H4 (cell line): ENCODE results near the gene BICDL1. TPM values are rescaled to one million over a fixed set of nuclear protein-coding genes. Genes with fewer than 3 reads are reported as not detected.
"Not testable (repeated sequence)": the region's sequence is repeated elsewhere in the genome, so short reads cannot be mapped to it uniquely, and the experiment has no call there.

Experiments used
- DNase-seq: peaks from one replicate; pipeline ENCODE4 v3.0.0-alpha.2; 2015; ENCODE audit warnings: low spot score
- total RNA-seq: library from RNA; depleted of rRNA; stranded (reverse); fragments of >200 nt; shearing (Covaris generic); gene quantifications from 2 replicates; pipeline ENCODE4 v1.2.3, GENCODE V29; 2014

Gene BICDL1
- total RNA-seq, 1 experiment from 2014 or later = 1.4 TPM

DNA sequence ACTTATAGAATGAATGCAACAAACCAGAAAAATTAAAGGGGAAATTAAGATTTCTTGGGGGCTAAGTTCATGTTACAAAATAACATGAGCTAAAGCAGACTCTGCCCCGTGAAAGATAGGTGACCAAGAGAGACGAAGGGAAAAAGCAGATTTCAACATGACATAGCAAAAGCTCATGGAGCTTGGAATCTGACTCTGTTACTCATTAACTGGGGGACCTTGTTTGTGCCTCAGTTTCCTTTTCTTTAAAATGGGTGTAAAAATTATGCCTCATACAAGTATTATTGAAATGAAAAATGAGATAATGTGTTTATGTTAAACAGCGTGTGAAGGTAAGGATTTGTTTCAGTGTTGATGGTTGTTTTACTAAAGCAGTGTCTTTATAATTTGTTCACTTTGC, 11.5 kb downstream of the BICDL1 start:
- DNase-seq = no peak

DNA sequence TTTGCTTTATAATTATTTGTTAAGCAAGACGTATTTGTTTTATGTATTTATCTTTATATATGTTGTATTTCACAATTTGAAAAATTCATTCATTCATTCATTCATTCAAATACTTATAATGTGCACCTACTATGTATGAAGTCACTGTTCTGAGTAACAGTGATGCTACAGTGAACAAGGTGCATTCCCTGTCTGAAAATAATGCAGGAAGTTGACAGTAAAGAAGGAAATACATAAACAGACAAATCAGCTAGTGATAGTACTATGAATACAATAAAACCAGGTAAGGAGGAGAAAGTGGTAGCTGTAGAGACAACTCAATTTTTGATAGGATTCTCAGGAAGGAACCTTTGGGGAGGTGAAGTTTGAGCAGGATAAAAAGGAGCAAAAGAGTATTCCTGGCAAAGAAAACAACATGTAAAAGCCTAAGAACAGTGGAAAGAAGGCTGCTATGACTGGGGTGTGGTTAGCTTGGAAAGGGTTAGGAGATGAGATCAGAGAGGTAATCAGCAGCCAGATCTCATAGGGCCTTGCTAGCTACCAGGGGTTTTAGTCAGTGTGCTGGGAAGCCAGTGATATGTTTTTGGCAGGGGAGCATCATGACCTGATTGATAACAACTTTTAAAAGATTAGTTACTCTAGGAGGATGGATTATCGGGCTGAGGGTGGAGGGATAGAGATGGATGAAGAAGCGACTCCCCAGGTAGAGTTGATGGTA, 17.4 kb downstream of the BICDL1 start:
- no peak for DNase-seq

GRCh38 chr12:120007272-120007671, 18.2 kb downstream of the BICDL1 start:
- no peak for DNase-seq

DNA sequence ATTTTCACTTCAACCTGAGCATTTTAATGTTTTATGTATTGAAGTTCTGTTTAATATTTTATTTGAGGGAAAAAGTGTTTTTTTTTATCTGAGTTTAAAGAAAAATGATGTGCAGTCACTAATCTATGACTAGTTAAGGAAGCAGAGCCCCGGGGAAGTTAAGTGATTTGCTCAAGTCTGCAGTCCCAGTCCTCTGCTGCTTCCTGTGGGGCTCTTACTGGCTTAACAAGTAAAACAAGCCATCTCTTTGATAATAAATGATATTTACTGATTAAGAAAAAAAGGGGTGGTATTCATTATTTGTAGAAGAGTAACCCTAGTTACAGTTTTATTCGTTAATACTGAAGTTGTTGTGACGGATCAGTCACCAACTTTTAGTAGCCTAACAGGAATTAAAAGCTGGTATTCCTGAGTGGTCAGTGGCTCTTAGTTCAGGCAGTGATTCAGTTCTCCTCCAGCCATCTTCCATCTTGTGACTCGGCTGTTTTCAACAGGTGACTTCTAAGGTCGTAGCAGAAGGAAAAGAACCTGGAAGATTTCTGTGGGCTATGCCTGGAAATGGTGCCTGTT, 21.7 kb downstream of the BICDL1 start:
- DNase-seq = no peak

GRCh38 chr12:120012067-120012621, 23.1 kb downstream of the BICDL1 start:
- DNase-seq = peak; percentile 25

DNA sequence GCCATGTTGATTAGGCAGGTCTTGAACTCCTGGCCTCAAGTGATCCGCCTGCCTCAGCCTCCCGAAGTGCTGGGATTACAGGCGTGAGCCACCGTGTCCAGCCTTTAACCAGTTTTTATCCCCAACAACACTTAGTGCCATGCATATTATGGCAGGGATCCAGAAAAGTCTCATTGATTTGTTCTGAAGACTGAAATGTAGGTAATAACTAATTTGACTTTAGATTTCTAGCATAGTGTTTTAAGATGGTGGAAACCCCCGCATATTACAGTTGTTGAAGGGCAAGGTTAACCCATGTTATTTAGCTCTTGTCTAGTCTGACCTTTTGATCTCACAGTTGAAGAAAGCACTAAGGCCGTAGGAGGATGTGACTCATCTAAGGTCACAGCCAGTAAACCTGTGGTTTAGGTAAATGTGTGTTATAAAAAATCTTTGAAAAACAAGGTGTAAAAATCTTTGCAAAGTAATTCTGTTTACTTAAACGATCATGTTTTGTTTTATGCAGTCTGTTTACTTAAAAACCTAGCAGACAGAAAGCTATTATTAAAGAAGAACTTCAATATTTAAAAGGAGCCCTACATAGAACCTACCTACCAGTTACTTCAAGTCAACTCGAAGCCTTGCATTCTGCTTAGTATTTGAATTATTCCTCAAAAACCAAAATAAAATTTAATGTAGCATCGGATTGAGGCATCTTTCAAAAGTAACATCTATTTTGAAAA, 24.8 kb downstream of the BICDL1 start:
- no peak for DNase-seq

DNA sequence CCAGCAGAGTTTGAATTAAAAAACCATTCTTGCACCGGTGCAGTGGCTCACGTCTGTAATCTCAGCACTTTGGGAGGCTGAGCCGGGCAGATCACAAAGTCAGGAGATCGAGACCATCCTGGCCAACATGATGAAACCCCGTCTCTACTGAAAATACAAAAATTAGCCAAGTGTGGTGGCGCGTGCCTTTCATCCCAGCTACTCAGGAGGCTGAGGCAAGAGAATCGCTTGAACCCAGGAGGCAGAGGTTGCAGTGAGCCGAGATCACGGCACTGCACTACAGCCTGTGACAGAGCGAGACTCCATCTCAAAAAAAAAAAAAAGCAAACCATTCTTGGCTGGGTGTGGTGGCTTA, 25.3 kb downstream of the BICDL1 start:
- not testable (repeated sequence) for DNase-seq

DNA sequence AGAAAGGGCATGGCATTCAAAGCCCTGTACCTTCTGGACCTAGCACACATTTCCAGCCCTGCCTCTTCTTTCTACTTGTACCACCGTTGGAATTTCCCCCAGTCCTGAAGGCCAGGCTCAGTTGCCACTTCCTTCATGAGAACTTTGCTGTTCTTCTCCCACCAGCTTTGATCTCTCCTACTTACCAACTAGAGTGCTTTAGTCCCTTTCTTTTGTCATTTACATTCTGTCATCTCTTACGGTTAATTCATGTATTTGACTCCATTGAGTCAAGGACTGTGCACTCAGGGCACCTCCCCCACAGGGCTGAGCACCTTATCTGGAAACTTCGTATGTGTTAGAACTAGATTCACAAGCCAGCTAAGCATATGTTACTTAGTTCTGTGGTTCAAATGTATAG, 26.3 kb downstream of the BICDL1 start:
- no peak for DNase-seq

- DNase-seq = not testable (repeated sequence)
Measured at GRCh38 chr12:120016199-120016598, 27.2 kb downstream of the BICDL1 start.

- no peak for DNase-seq
Measured at GRCh38 chr12:120019197-120019596, 30.2 kb downstream of the BICDL1 start.

GRCh38 chr12:120019938-120020337, 30.9 kb downstream of the BICDL1 start:
- no peak for DNase-seq

DNA sequence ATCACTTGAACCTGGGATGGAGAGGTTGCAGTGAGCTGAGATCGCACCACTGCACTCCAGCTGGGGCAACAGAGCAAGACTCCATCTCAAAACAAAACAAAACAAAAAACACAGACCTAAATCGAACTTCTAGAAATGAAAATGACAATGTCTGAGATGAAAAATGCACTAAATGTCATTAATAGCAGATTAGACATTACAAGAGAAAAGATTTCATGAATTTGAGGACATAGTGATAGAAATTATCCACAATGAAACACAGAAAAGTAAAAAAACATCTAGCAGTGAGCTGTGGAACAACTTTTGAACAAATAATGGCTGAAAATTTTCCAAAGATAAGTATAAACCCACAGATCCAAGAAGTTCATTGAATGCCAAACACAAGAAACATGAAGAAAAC, 35.2 kb downstream of the BICDL1 start:
- no peak for DNase-seq

GRCh38 chr12:120025640-120026039, 36.6 kb downstream of the BICDL1 start:
- DNase-seq = no peak

- DNase-seq = no peak
Measured at GRCh38 chr12:120032242-120032641, 43.2 kb downstream of the BICDL1 start.

DNA sequence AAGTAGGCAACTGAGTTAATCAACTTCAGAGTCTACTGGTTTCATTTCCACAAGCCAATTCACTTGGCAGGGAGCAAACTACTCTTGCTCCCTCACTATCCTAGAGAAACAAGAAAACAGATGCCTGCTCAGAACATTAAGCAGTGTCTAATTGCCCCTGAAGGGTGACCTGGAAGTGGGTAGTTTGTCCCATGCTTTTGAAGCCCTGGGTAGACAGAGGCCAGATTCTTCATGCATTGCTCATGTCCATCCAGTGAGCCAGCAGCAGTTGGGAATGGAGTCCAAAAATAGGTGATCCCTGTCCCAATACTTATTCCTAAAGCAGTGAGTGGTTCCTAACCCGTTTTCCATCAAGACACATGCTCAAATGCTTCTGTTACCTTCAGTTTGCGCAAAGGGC, 48.8 kb downstream of the BICDL1 start:
- DNase-seq = no peak

DNA sequence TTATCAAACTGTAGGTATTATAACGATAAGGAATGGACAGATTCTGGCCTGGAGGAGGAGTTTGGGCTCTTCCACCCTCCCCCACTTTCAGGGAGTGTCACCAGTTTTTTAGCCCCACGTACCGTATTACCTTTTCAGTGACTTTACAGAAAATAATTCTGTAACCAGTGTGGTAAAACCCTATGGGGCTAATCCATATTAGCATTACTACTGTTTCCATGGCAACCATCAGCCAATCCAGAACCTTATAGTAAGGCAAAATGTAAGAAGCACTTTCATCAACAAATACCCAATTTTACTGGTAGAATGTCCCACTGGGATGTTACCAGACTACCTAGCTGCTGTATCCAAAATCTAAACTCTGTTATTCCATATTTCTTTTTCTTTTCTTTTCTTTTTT, 50.7 kb downstream of the BICDL1 start:
- DNase-seq = no peak

GRCh38 chr12:120041386-120042231, 52.6 kb downstream of the BICDL1 start:
- DNase-seq = no peak

GRCh38 chr12:120045367-120045766, 56.3 kb downstream of the BICDL1 start:
- not testable (repeated sequence) for DNase-seq

GRCh38 chr12:120047072-120047471, 58.0 kb downstream of the BICDL1 start:
- no peak for DNase-seq

DNA sequence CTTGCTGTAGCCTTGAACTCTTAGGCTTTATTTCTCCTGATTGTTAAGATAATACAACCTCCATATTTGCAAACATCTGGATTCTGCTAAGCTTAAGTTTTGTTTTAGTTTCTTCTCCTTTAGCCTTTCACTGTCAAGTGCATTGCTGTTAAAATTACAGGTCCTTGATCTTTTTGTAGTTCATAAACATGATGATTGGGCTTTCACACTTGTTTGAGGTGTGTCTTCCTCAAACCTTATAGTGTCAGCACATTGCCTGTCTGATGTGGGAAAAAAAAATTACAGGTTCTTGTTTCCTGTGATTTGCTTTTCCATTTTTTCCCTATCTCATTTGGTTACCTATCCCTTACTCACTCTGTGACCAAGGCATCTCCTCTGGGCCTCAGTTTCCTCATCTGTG, 59.2 kb downstream of the BICDL1 start:
- DNase-seq = no peak

DNA sequence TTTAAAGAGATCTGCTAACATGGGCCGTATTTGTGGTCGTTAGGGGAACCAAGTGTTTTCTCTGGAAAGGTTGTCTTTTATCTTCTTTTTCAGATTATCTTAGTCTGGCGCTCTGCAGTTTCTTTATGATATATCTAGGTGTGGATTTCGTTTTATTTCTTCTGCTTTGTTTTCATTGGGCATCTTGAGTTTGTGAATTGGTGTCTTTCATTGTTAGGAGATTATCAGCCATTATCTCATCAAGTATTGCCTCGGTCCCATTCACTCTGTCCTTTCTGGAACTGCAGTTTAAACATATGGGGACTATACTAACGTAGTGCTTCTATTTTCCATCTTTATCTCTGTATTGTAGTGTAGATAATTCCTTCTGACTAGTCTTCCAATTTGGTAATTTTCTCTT, 60.4 kb downstream of the BICDL1 start:
- DNase-seq = no peak

DNA sequence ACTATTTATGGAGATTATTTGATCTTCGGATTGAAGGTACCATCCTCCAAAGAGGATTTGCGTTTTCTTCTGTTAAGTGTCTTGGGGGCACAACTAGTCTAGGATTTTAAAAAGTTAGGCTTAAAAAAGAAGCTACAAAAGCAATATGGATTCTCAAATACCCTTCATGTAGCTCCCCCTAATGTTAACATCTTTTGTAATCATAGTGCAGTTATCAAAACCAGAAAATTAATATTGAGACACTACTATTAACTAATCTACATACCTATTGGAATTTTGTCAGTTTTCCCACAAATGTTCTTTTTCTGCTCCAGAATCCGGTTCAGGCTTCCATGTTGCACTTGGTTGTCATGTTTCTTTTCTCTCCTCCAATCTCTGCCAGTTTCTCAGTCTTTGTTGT, 62.5 kb downstream of the BICDL1 start:
- DNase-seq = no peak
